Lower lobe of right lung (tissue), 2 donors: ENCODE results near the gene PAK4. TPM values are rescaled to one million over a fixed set of nuclear protein-coding genes. Genes with fewer than 3 reads are reported as not detected.
"Not testable (repeated sequence)": the region's sequence is repeated elsewhere in the genome, so short reads cannot be mapped to it uniquely, and the experiment has no call there.

ENCODE experiments used
- ATAC-seq, 2 donors: fragments of 200-7000 bp; cut with Tn5 transposase; one replicate each; pipeline ENCODE4 v1.9.1; 2020 to 2022; ENCODE audit warnings: mild to moderate bottlenecking in 2 of 2, moderate library complexity in 2 of 2
- DNase-seq: peaks from one replicate; pipeline ENCODE4 v3.0.0-alpha.2; 2020
- H3K27ac ChIP-seq: fragments of 200-600 bp; one replicate; pipeline ENCODE4 v1.8.0; 2022
- H3K27me3 ChIP-seq: fragments of 200-600 bp; one replicate; pipeline ENCODE4 v1.8.0; 2022; ENCODE audit warnings: low read depth
- H3K36me3 ChIP-seq: fragments of 200-600 bp; one replicate; pipeline ENCODE4 v1.8.0; 2022; ENCODE audit warnings: mild to moderate bottlenecking
- H3K4me1 ChIP-seq: fragments of 200-600 bp; one replicate; pipeline ENCODE4 v1.8.0; 2022
- H3K4me3 ChIP-seq: fragments of 200-600 bp; one replicate; pipeline ENCODE4 v1.8.0; 2022; ENCODE audit warnings: mild to moderate bottlenecking
- H3K9me3 ChIP-seq: fragments of 200-600 bp; one replicate; pipeline ENCODE4 v1.8.0; 2022
- CTCF ChIP-seq: fragments of 200-600 bp; IDR thresholded peaks from one replicate; pipeline ENCODE4 v1.8.0; 2022; ENCODE audit warnings: antibody characterized with exemption, mild to moderate bottlenecking
- intact Hi-C: fragments of 100-400 bp; cut with DNase I; formaldehyde crosslinking; loops from one replicate; pipeline ENCODE4 v1.11.0; 2022
- total RNA-seq: library from RNA; stranded (reverse); fragmentation: NEBNext Ultra II Directional; extraction: Animal tissue kit (Norgen Biotek cat#: 25700); gene quantifications from one replicate; pipeline ENCODE4 v1.2.1, GENCODE V29; 2021
- donor health status: DM: no; HTN: yes; CAD: no; lungs with severe emphysema.

Gene PAK4
- total RNA-seq, 1 donor from 2014 or later: 73.0 TPM

GRCh38 chr19:39208175-39208795, 82.7 kb downstream of the PAK4 start:
- intact Hi-C loops: no loop called here
- Histone ChIP-seq H3K9me3 (no peaks in the 10 kb centered on the region), H3K27ac (no peak overlapping the region), H3K27me3 (peaks cover 13% of the 10 kb centered on the region), H3K4me3 (no peak overlapping the region), H3K36me3 (no peaks in the 10 kb centered on the region), H3K4me1 (no peaks in the 10 kb centered on the region)
- no peak for TF ChIP-seq CTCF
- DNase-seq: no peak
- no peak for ATAC-seq

GRCh38 chr19:39209196-39209595, 83.6 kb downstream of the PAK4 start:
- H3K4me3 ChIP-seq: no peak overlapping the region
- intact Hi-C loops: no loop called here
- DNase-seq: no peak
- H3K9me3 ChIP-seq: no peaks in the 10 kb centered on the region
- H3K27ac ChIP-seq: no peak overlapping the region
- H3K36me3 ChIP-seq: no peaks in the 10 kb centered on the region
- no peak for ATAC-seq
- peaks cover 6% of the 10 kb centered on the region for H3K27me3 ChIP-seq
- TF ChIP-seq CTCF: no peak
- H3K4me1 ChIP-seq: no peaks in the 10 kb centered on the region

GRCh38 chr19:39211731-39212374, 86.3 kb downstream of the PAK4 start:
- Histone ChIP-seq H3K9me3 (no peaks in the 10 kb centered on the region), H3K36me3 (no peaks in the 10 kb centered on the region), H3K4me3 (no peak overlapping the region), H3K27me3 (peaks cover 8% of the 10 kb centered on the region), H3K27ac (no peak overlapping the region), H3K4me1 (no peaks in the 10 kb centered on the region)
- TF ChIP-seq CTCF: no peak
- intact Hi-C loops: no loop called here
- DNase-seq (no peak), ATAC-seq (no peak)

GRCh38 chr19:39212375-39212742, 86.8 kb downstream of the PAK4 start:
- ATAC-seq: peak; percentile 73 to 82

GRCh38 chr19:39215323-39215722, 89.7 kb downstream of the PAK4 start:
- H3K4me3 ChIP-seq, intact Hi-C loops, H3K27ac ChIP-seq, H3K4me1 ChIP-seq, H3K36me3 ChIP-seq, ATAC-seq, H3K27me3 ChIP-seq, DNase-seq, H3K9me3 ChIP-seq: not testable (repeated sequence)

More at GRCh38 chr19:39212375-39212742, 86.8 kb downstream of the PAK4 start:
- no peak overlapping the region for H3K27ac ChIP-seq
- DNase-seq: peak; percentile 60
- H3K9me3 ChIP-seq: no peaks in the 10 kb centered on the region
- H3K27me3 ChIP-seq: peaks cover 8% of the 10 kb centered on the region
- H3K4me1 ChIP-seq: no peaks in the 10 kb centered on the region
- no peaks in the 10 kb centered on the region for H3K36me3 ChIP-seq
- no peak overlapping the region for H3K4me3 ChIP-seq
- intact Hi-C loops: no loop called here
- TF ChIP-seq CTCF: peak; percentile 49

- no peak for DNase-seq
- Histone ChIP-seq H3K4me1 (no peaks in the 10 kb centered on the region), H3K36me3 (no peaks in the 10 kb centered on the region), H3K27ac (no peak overlapping the region), H3K27me3 (peaks cover 8% of the 10 kb centered on the region), H3K4me3 (no peak overlapping the region), H3K9me3 (no peaks in the 10 kb centered on the region)
- no peak for TF ChIP-seq CTCF
- intact Hi-C loops: no loop called here
- no peak for ATAC-seq
Measured at GRCh38 chr19:39217094-39217493, 91.5 kb downstream of the PAK4 start.
